NOMO-1 treated with DMSO at 0.1 percent for 48 hours (cell line): ENCODE results near the gene SLC12A1.
"Not testable (repeated sequence)": the region's sequence is repeated elsewhere in the genome, so short reads cannot be mapped to it uniquely, and the experiment has no call there.

Source experiments
- DNase-seq: peaks from one replicate; lab custom pipeline; 2025; ENCODE audit not compliant: unreplicated experiment; lab: John Stamatoyannopoulos, UW

SLC12A1 gene

GRCh38 chr15:48306639-48307038, 100.5 kb downstream of the SLC12A1 start:
- DNase-seq: no peak

DNA sequence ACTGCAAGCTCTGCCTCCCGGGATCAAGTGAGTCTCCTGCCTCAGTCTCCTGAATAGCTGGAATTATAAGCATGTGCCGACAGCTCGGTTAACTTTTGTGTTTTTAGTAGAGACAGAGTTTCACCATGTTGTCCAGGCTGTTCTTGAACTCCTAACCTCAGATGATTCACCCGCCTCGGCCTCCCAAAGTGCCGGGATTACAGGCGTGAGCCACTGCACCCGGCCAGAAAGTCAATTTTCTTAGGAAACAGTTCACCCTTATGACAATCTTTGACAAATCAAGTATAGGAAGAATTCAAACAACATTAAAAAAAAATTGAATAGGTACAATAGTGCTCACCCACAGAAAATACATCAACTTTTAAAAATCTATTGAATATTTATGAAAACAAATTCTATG, 101.5 kb downstream of the SLC12A1 start:
- DNase-seq: no peak

GRCh38 chr15:48309740-48310139, 103.6 kb downstream of the SLC12A1 start:
- no peak for DNase-seq

DNA sequence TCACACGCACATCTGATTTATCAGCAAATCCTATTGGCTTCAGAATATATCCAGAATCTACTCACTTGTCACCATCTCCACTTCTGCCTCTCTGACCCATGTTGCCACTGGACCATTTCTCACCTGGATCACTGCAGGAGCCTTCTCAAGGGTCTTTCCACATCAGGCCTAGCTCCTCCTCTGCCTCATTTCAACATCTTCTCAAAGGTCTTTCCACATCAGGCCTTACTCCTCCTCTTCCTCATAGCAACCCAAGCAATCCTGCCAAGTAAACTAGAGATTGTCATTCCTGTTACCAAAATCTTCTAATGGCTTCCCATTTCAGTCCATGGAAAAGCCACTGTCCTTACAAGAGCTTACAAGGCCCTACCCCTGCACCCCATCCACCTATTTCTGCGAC, 107.1 kb downstream of the SLC12A1 start:
- DNase-seq: no peak

DNA sequence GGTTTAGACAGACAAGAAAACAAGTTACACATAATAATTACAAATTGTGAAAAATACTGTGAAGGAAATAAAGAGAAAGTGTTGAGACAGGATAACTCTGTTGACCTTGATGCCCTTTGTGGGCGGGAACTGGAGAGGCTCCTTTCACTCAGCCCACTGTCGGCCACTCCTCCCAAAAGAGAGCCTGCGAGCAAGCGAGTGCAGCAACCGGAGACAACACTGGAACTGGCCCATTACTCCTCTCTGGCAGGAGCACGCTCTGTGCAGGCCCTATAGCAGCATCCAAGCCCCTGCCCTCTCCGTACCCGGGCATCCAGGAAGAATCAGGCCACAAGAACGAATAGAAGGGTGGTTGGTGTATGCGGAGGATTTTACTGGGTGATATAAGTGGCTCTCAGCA, 108.9 kb downstream of the SLC12A1 start:
- no peak for DNase-seq

GRCh38 chr15:48317221-48317620, 111.1 kb downstream of the SLC12A1 start:
- DNase-seq: no peak

- no peak for DNase-seq
Observed at GRCh38 chr15:48318131-48318530, 112.0 kb downstream of the SLC12A1 start.

DNA sequence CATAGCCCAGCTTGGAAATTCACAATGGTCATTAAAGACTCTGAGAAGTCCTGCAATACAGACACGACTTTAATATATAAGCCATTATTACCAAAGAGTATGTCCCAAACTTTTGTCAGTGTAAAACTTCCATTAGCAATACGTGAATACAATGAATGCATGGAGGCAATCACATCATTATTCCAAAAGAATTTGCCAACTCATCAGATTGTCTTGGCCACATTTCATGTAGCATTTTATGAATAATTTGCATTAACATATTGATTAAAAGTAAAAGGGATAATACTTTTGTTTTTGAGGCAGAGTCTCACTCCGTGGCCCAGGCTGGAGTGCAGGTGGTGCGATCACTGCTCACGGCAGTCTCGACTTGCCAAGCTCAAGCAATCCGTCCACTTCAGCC, 117.2 kb downstream of the SLC12A1 start:
- no peak for DNase-seq

DNA sequence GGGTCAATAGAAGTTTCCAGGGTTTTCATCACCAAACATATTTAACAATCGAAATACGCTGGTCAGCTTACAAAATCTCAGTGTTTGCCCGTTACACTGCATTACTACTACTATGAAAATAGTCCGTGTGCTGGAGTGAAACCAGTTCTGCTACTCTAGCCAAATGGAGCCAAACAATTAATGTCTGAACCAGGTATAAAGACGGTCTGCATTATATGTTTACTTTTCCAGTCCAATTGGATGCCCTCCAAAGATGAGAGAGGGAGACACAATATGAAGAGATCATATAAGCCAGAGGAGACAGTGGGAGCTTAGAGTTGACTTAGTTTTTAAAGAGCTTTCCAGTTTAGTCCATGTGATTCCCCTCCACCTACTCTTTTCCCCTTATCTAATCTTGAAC, 118.8 kb downstream of the SLC12A1 start:
- DNase-seq: no peak

DNA sequence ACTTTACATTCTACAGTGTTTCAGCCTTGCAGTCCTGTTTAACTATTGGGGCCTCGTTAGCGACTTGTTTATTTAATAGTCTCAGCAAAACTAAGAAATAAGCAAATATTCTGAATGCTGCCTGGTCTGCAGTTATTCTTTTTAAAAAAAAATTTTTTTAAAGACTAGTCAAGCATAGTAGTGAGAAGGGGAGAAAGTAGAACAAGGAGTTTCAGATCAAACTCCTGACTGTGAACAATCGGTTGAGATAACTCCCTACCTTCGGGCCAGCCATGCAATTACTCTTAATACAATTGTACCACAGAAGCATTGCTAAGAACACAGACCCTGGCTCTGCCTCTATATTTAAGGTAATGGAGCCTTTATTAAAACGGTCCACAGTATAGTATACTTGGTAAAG, 119.3 kb downstream of the SLC12A1 start:
- no peak for DNase-seq

GRCh38 chr15:48326180-48326579, 120.1 kb downstream of the SLC12A1 start:
- not testable (repeated sequence) for DNase-seq

DNA sequence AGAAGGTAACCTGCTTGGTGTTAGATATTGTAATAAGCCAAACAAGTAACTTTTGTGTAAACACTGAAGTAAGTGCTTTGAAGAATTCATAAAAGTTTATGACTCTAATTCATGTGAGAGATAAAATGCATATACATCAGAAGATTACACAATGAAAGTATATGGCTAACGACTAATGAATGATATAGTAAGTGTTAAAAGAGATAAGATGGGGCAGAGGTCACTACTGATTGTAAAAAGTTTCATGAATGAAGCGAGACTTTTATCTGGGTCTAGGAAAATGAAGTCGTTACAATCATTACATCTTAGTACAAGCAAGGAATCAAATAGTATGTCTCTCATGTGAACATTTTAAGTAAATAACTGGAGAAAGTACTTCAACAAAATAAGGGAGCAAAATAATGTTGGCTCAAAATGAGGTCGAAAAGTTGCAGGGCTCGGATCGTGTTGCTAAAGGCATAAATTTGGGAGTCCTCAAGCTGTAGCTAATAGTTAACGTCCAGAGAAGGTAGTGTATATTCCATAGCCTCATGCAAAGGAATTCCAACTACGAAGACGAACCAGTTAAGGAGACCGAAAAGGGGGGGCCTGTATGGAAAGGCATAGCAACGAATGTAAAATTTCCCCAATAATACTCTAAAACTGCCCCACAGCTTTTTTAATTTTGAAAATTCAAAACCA, 124.1 kb downstream of the SLC12A1 start:
- no peak for DNase-seq

DNA sequence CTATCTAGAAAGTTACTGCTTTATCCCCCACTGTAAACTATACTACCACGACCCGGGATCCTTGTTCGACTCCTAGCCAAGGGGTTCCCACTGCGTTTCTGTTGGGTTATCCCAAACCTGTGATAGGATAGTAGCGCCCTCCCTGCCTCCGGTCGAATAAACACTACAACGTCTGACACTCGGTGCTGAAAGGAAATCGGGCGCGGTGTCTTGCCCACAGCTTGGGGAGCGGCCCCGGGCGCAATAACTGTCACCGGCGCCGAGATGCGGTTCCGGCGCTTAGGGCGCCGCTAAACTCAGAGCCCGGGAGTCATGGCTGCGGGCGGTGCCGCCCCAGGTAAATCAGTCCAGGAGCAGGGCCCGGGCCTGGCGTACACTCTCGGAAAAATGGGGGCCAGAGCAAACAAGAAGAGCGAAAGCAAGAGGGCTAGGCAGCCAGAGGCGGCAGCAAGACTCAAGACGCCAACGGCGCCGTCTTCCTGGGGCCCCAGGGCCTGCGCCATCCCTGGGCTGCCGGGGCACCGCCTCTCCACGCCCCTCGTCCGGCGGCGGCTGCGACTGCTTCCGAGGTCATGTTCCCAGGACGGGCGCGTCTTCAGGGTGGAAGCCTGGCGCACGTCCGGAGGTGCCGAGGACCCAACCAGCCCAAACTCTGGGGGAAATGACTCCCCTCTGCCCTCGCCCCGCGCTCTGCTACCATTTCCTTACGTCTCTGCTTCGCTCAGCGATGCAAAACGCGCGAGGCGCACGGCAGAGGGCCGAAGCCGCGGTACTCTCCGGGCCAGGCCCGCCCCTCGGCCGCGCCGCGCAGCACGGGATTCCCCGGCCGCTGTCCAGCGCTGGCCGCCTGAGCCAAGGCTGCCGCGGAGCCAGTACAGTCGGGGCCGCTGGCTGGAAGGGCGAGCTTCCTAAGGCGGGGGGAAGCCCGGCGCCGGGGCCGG, 125.0 kb downstream of the SLC12A1 start, which contains the start of gene DUT:
TSS of gene DUT (plus strand) at position 575 of the 941 bp plus-strand sequence. CDS start at position 662, 87 bp downstream.
- peak; percentile 75 for DNase-seq

DNA sequence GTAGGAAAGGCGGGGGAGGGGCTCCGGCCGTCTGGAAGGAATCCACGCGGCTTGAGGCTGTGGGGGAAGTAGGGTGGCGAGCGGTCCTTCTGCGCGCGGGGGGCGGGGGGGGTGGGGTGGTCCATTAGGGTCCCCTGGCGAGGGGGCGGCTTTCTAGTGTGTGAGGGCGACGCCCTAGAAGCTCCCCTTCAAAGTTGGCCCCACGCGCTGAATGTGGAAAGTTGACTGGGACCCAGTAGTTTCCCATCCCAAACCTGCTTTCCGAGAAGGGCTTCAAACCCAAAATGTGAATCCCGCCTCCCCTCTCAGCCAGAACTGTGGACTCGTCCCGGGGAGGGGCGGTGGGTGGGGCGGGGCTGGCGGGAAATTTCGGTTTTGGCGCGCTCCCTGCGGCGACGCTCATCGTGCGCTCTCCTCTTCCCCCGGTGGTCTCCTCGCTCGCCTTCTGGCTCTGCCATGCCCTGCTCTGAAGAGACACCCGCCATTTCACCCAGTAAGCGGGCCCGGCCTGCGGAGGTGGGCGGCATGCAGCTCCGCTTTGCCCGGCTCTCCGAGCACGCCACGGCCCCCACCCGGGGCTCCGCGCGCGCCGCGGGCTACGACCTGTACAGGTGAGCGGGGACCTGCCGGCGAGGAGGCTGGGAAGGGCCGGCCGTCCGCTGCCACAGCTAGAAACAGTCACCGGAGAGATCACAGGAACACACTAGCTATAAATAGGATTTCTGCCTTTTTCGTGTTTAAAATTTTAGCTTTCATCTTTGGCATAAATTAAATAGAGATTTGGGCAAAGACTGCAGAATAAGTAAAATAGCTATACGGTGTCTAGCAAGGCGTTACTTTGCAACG, 125.9 kb downstream of the SLC12A1 start:
- peak; percentile 80 for DNase-seq

DNA sequence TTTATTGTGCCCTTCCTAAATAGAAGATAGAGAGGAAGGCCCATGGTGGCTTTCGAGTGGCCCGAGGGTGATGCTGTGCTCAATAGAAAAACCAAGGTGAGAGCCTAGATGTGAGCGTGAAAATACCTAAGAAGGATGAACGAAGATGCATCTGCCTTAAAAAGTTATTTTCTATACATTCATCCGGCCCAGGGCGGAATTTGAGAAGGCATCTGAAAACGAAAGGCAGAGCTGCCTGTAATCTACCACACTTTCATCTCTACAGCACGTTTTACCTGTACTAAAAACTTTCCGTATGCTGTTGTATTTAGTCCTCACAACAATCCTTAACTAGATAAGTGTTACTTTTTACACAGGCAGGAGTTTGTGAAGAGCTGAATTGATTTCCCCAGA, 126.5 kb downstream of the SLC12A1 start:
- DNase-seq: no peak

DNA sequence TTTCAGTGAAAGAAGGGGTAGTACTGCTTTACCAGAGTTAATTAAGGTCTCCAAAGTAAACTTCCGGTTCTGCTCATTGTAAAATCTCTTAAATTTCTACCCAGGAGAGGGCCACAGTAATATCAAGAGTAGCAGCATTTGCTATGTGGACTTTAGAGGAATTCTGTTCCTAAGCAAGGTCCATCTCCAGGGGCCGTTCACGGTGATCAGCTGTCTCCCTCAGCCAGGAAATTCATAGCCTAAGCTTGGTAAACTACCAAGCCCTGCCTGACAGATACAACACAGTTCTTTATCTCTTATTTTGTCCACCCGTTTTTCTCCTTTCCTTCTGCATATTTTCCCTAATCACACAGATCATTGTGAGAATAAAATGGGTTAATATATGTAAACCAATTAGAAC, 127.4 kb downstream of the SLC12A1 start:
- DNase-seq: peak; percentile 16

GRCh38 chr15:48334260-48334659, 128.2 kb downstream of the SLC12A1 start:
- DNase-seq: peak; percentile 67

GRCh38 chr15:48336940-48337339, 130.8 kb downstream of the SLC12A1 start:
- DNase-seq: no peak

DNA sequence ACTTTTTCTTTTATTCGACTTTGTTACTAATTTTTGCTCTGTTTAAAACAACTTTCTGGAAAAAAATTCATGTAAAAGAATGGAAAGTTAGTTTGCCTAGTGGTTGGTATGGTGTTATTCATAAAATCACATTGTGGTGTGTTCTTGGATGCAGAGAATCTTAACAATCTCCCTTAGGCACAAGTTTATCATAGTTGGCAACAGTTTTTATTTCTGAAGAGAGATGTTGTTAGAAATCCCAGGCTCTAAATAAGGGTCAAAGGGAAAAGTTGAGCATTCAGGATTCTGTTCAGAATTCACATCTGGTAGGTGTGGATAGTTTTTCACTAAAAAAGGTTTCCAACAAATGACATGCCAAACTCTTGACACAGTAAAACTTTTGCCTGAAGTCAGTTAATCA, 131.5 kb downstream of the SLC12A1 start:
- no peak for DNase-seq

DNA sequence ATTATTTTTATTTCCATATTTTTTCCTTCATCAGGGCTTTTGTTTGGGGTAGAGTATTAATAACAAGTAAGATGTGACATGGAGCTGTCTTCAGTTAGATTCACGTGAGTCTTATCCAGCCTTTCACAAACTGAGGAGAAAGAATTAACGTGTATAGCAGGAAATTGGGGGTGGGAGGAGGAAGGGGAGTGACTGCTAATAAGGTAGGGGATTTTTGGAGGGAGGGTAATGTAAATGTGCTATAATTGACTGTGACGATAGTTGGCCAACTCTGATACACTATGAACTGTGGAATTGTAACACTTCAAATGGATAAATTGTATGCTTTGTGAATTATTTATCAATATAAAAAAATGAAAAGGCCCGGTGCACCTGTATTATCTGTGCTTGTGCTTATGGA, 134.0 kb downstream of the SLC12A1 start:
- no peak for DNase-seq

DNA sequence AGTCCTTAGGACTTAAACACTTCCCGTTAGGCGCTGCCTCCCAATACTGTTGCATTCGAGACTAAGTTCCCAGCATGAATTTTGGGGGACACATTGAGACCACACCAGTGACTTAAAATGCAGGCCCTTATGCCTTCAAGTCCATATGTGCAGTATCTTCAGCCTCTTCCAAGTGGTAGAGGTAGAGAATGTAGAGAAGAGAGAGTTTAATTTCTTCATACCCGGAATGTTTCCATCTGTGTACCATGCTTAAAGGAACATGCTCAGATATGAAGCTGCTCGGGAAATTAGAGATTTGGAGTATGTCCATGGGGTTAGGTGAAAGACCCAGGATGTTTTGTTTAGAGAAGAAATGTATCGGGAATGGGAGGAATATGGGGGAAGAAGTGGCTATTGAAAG, 137.8 kb downstream of the SLC12A1 start:
- DNase-seq: no peak
